ENCODE measurements around the gene CHMP2A. TPM values are rescaled to one million over a fixed set of nuclear protein-coding genes. Genes with fewer than 3 reads are reported as not detected.

The CHMP2A gene
- total RNA-seq, 1 donor, result 106 TPM

DNA sequence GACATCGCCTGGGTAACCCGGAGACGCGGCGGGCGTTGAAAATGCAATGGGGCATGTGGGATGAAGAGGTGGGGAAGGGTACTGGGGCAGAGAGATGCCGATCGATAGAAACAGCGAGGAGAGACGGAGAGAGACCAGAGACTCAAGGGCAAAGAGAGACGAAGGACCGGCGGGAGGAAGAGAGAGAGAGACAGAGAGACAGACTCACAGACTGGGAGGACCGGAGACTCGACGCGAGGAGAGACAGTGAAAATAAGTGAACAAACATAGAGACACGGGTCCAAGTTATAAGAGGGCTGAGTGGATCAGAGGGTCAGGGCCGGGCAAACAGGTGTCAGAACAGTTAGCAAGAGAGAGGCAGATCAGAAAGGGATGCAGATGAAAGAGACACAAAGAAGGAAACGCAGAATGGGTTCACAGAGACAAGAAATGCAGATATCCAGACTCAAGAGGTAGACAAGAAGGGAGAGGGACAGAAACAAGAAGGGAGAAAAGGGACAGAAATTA lies 18.8 kb upstream of the CHMP2A start:
- Histone ChIP-seq H3K27ac (ENCODE audit: low read depth, low read length) (peak overlapping the region; percentile 93), H3K4me3 (ENCODE audit: insufficient read depth, low read length) (peak overlapping the region; percentile 82), H2AFZ (ENCODE audit: low read length) (peak overlapping the region; percentile 75), H3K36me3 (ENCODE audit: insufficient read depth, low read length) (peaks cover 6% of the 10 kb centered on the region), H3K79me2 (ENCODE audit: insufficient read depth, low read length) (peaks cover 34% of the 10 kb centered on the region), H3K4me2 (ENCODE audit: insufficient read depth, low read length) (peak overlapping the region; percentile 90), H3K4me1 (ENCODE audit: insufficient read depth, low read length) (peaks cover 18% of the 10 kb centered on the region), H3K27me3 (ENCODE audit: insufficient read depth, low read length) (no peaks in the 10 kb centered on the region), H4K20me1 (ENCODE audit: insufficient read depth, low read length) (no peaks in the 10 kb centered on the region), H3K9me3 (ENCODE audit: low read depth, low read length) (no peaks in the 10 kb centered on the region)
- TF ChIP-seq CTCF (IDR thresholded peaks at IDR 0.05; ENCODE audit: extremely low read depth, low read depth, low read length), result no peak
- no peak for DNase-seq (ENCODE audit: insufficient read length, low spot score, missing footprints)

DNA sequence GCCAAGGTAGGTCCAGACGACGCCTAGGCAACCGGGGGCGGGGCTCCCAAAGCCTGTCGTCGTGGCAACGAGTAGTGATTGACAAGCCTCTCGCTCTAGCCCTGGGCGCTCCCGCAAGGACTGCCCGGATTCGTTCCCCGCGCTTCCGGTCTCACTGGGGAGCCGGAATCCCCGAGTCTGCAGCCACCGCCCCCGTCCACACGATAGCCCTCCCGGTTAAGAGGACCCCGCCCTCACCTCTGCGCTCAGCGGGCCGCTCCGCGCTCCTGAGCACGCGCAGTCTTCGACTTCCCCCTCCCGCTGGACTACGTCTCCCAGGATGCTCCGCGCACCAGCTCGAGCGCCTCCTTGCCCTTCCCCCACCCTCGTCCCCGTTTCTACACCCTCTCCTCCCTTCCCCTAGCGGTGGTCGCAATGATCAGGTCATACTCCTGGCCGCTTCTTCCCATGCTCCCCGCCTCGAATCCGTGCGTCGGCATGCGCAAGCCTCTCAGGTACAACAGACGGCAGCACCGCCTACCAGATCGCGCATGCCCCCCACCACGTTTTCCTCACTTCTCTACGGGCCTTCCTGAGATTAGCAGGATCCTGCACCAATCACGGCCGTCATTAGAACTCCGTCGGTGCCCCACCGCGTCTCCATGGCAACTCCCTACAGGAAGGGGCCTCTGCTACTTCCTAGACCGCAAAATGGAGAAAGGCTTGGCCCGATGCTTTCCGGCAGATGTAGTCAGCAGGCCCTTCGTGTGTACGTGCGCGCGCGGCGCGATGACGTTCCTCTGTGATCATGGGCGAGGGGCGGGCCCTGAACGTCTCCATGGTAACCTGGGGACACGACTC lies 18.1 kb upstream of the CHMP2A start, which contains the start of gene MZF1:
TSS of gene MZF1 (minus strand) at position 518 of the 840 bp plus-strand sequence. CDS start 1,946 bp downstream, outside the sequence.
- peak within 1 kb of the TSS; percentile 82 for H3K4me3 ChIP-seq (ENCODE audit: insufficient read depth, low read length)
- peaks cover 6% of the 10 kb centered on the region for H3K36me3 ChIP-seq (ENCODE audit: insufficient read depth, low read length)
- no peaks in the 10 kb centered on the region for H4K20me1 ChIP-seq (ENCODE audit: insufficient read depth, low read length)
- H3K27me3 ChIP-seq (ENCODE audit: insufficient read depth, low read length), result no peaks in the 10 kb centered on the region
- H3K4me2 ChIP-seq (ENCODE audit: insufficient read depth, low read length), result peak within 1 kb of the TSS; percentile 90
- peaks cover 27% of the 10 kb centered on the region for H3K79me2 ChIP-seq (ENCODE audit: insufficient read depth, low read length)
- no peaks in the 10 kb centered on the region for H3K9me3 ChIP-seq (ENCODE audit: low read depth, low read length)
- peak within 1 kb of the TSS; percentile 92 for H2AFZ ChIP-seq (ENCODE audit: low read length)
- peak; percentile 99 for DNase-seq (ENCODE audit: insufficient read length, low spot score, missing footprints)
- H3K4me1 ChIP-seq (ENCODE audit: insufficient read depth, low read length), result peaks cover 13% of the 10 kb centered on the region
- TF ChIP-seq CTCF (IDR thresholded peaks at IDR 0.05; ENCODE audit: extremely low read depth, low read depth, low read length), result peak; percentile 16
- peak within 1 kb of the TSS; percentile 93 for H3K27ac ChIP-seq (ENCODE audit: low read depth, low read length)

- peaks cover 13% of the 10 kb centered on the region for H3K4me1 ChIP-seq (ENCODE audit: insufficient read depth, low read length)
- H3K36me3 ChIP-seq (ENCODE audit: insufficient read depth, low read length), result peaks cover 12% of the 10 kb centered on the region
- peak overlapping the region; percentile 90 for H3K4me2 ChIP-seq (ENCODE audit: insufficient read depth, low read length)
- TF ChIP-seq CTCF (IDR thresholded peaks at IDR 0.05; ENCODE audit: extremely low read depth, low read depth, low read length), result no peak
- no peaks in the 10 kb centered on the region for H3K27me3 ChIP-seq (ENCODE audit: insufficient read depth, low read length)
- H3K4me3 ChIP-seq (ENCODE audit: insufficient read depth, low read length), result peak overlapping the region; percentile 82
- H3K9me3 ChIP-seq (ENCODE audit: low read depth, low read length), result no peaks in the 10 kb centered on the region
- no peaks in the 10 kb centered on the region for H4K20me1 ChIP-seq (ENCODE audit: insufficient read depth, low read length)
- peak; percentile 68 for DNase-seq (ENCODE audit: insufficient read length, low spot score, missing footprints)
- H3K27ac ChIP-seq (ENCODE audit: low read depth, low read length), result peak overlapping the region; percentile 93
- peak overlapping the region; percentile 89 for H2AFZ ChIP-seq (ENCODE audit: low read length)
- H3K79me2 ChIP-seq (ENCODE audit: insufficient read depth, low read length), result peaks cover 20% of the 10 kb centered on the region
These were observed 17.3 kb upstream of the CHMP2A start for GRCh38 chr19:58572026-58572817.
